Choroid plexus epithelial cell (primary cell): ENCODE data around the gene ZNRF3.
"Not testable (repeated sequence)": the region's sequence is repeated elsewhere in the genome, so short reads cannot be mapped to it uniquely, and the experiment has no call there.

Source experiments
- DNase-seq: peaks from one replicate; pipeline ENCODE4 v3.0.0-alpha.2; 2010; ENCODE audit warnings: low read depth
- H3K4me3 ChIP-seq: 2 replicates; pipeline ENCODE4 v1.5.1; 2011; ENCODE audit warnings: low read depth, mild to moderate bottlenecking, control low read depth, low read length, moderate library complexity
- CTCF ChIP-seq: conservative IDR thresholded peaks from 2 replicates; pipeline ENCODE4 v1.5.1; 2011; ENCODE audit warnings: low read depth, mild to moderate bottlenecking, control low read depth, inconsistent platforms, low read length, moderate library complexity

Gene ZNRF3

DNA sequence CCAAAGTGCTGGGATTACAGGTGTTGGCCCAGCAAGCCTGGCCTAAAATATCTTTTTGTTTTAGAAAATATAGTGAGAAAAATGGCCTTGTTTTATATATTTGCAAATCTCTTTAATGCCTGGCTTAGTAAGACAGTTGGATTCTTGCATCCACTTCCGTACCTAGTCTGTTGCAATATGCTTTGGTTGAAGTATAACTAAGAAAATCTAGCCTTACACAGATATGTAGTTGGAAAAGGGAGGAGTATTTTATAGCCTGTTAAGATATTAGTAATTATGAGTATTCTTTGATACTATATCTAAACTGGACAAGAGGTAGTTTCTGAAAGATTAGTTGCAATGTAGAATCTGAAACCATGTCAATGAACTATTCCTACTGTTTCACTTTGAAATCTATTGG, 65.1 kb downstream of the ZNRF3 start:
- no peak for DNase-seq
- no peak overlapping the region for H3K4me3 ChIP-seq
- TF ChIP-seq CTCF = no peak

DNA sequence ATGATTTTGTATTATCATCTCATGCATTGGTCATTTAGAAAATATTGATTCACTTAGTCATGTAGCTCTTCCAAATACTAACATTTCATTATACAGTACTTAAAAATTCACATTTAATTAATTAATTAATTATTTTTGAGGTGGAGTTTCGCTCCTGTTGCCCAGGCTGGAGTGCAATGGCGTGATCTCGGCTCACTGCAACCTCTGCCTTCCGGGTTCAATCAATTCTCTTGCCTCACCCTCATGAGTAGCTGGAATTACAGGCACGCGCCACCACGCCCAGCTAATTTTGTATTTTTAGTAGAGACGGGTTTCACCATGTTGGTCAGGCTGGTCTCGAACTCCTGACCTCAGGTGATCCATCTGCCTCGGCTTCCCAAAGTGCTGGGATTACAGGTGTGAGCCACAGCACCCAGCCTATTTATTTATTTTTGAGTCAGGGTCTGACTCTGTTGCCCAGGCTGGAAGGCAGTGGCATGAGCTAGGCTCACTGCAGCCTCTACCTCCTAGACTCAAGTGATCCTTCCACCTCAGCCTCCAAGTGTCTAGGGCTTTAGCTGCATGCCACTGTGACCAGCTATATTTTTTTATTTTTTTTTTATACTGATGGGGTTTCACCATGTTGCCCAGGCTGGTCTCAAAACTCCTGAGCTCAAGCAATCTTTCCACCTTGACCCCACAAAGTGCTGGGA, 65.6 kb downstream of the ZNRF3 start:
- H3K4me3 ChIP-seq, DNase-seq: not testable (repeated sequence)

- peak; percentile 58 for DNase-seq
- TF ChIP-seq CTCF = no peak
- H3K4me3 ChIP-seq = no peak overlapping the region
These were observed 66.4 kb downstream of the ZNRF3 start for GRCh38 chr22:28949788-28950187.

GRCh38 chr22:28950617-28951411, 67.4 kb downstream of the ZNRF3 start:
- H3K4me3 ChIP-seq = no peak overlapping the region
- TF ChIP-seq CTCF = peak; percentile 3
- DNase-seq = no peak

- DNase-seq = no peak
- H3K4me3 ChIP-seq = no peak overlapping the region
- TF ChIP-seq CTCF = no peak
These were observed 68.2 kb downstream of the ZNRF3 start for GRCh38 chr22:28951530-28951929.

GRCh38 chr22:28951969-28952521, 68.7 kb downstream of the ZNRF3 start:
- DNase-seq = peak; percentile 59
- TF ChIP-seq CTCF = peak; percentile 48
- H3K4me3 ChIP-seq = no peak overlapping the region

GRCh38 chr22:28952857-28953256, 69.5 kb downstream of the ZNRF3 start:
- no peak for TF ChIP-seq CTCF
- H3K4me3 ChIP-seq = no peak overlapping the region
- peak; percentile 72 for DNase-seq
